HepG2 (cell line): ENCODE measurements around the gene OR1F1. TPM values are rescaled to one million over a fixed set of nuclear protein-coding genes. Genes with fewer than 3 reads are reported as not detected.

Source experiments
- BRCA1 ChIP-seq: sonication (generic); formaldehyde crosslinking; IDR thresholded peaks from 2 replicates; pipeline ENCODE4 v1.4.0; 2020; ENCODE audit warnings: missing genetic modification reagents
- FOXA3 ChIP-seq: IDR thresholded peaks from 2 replicates; pipeline ENCODE4 v1.6.1; 2016; ENCODE audit warnings: missing genetic modification reagents, missing compliant biosample characterization
- GPN1 ChIP-seq: sonication (generic); formaldehyde crosslinking; IDR thresholded peaks from 2 replicates; pipeline ENCODE4 v1.5.1; 2020; ENCODE audit warnings: missing genetic modification reagents, borderline replicate concordance
- GRHL1 ChIP-seq: sonication (generic); formaldehyde crosslinking; conservative IDR thresholded peaks from 2 replicates; pipeline ENCODE4 v1.8.0; 2022; ENCODE audit warnings: missing genetic modification reagents
- HCFC1 ChIP-seq: fragments of 150-350 bp; IDR thresholded peaks from 2 replicates; pipeline ENCODE4 v1.6.1; 2014; ENCODE audit warnings: low read depth, low read length
- HMG20A ChIP-seq: IDR thresholded peaks from 2 replicates; pipeline ENCODE4 v1.6.1; 2016; ENCODE audit warnings: borderline replicate concordance
- HNRNPL ChIP-seq: fragments of 200-400 bp; formaldehyde crosslinking; IDR thresholded peaks from 2 replicates; pipeline ENCODE4 v1.6.1; 2017; ENCODE audit warnings: mild to moderate bottlenecking, low read depth, low read length
- JUN ChIP-seq: sonication (generic); formaldehyde crosslinking; IDR thresholded peaks from 2 replicates; pipeline ENCODE4 v1.4.0; 2020; ENCODE audit warnings: mild to moderate bottlenecking, missing genetic modification reagents
- NFE2L2 ChIP-seq: fragments of 150-350 bp; IDR thresholded peaks from 2 replicates; pipeline ENCODE4 v1.6.1; 2014; ENCODE audit warnings: low read length
- PHB2 ChIP-seq: fragments of 450-650 bp; IDR thresholded peaks from 2 replicates; pipeline ENCODE4 v1.6.1; 2018; ENCODE audit not compliant: partially characterized antibody
- RFX1 ChIP-seq: fragments of 450-650 bp; IDR thresholded peaks from 2 replicates; pipeline ENCODE4 v1.6.1; 2017
- SALL1 ChIP-seq: sonication (generic); formaldehyde crosslinking; IDR thresholded peaks from 2 replicates; pipeline ENCODE4 v1.8.0; 2022; ENCODE audit warnings: mild to moderate bottlenecking, missing genetic modification reagents
- SALL2 ChIP-seq: sonication (generic); formaldehyde crosslinking; IDR thresholded peaks from 2 replicates; pipeline ENCODE4 v1.8.1; 2023; ENCODE audit warnings: mild to moderate bottlenecking, missing genetic modification reagents, inconsistent platforms
- ZHX1 ChIP-seq: sonication (generic); formaldehyde crosslinking; IDR thresholded peaks from 2 replicates; pipeline ENCODE4 v1.8.1; 2022; ENCODE audit warnings: low read depth, mild to moderate bottlenecking, missing genetic modification reagents
- ZNF234 ChIP-seq: sonication (generic); formaldehyde crosslinking; conservative IDR thresholded peaks from 2 replicates; pipeline ENCODE4 v1.5.1; 2020; ENCODE audit warnings: mild to moderate bottlenecking, missing genetic modification reagents
- ZNF24 ChIP-seq: fragments of 450-650 bp; IDR thresholded peaks from 2 replicates; pipeline ENCODE4 v1.6.1; 2017; ENCODE audit warnings: antibody characterized with exemption, mild to moderate bottlenecking
- ZNF251 ChIP-seq: sonication (generic); formaldehyde crosslinking; IDR thresholded peaks from 2 replicates; pipeline ENCODE4 v1.9.0; 2021; ENCODE audit warnings: mild to moderate bottlenecking, missing genetic modification reagents
- ZNF382 ChIP-seq: sonication (generic); formaldehyde crosslinking; IDR thresholded peaks from 2 replicates; pipeline ENCODE4 v1.5.0; 2020; ENCODE audit warnings: missing genetic modification reagents, mild to moderate bottlenecking, borderline replicate concordance
- ZNF557 ChIP-seq: sonication (generic); formaldehyde crosslinking; IDR thresholded peaks from 2 replicates; pipeline ENCODE4 v1.4.0; 2020; ENCODE audit warnings: missing genetic modification reagents
- ZNF616 ChIP-seq: sonication (generic); formaldehyde crosslinking; IDR thresholded peaks from 2 replicates; pipeline ENCODE4 v1.5.0; 2020; ENCODE audit warnings: low read depth, mild to moderate bottlenecking, missing genetic modification reagents
- ZNF687 ChIP-seq: sonication (generic); formaldehyde crosslinking; IDR thresholded peaks from 2 replicates; pipeline ENCODE4 v1.5.1; 2020; ENCODE audit warnings: mild to moderate bottlenecking, missing genetic modification reagents, moderate library complexity
- polyA plus RNA-seq, 8 experiments: library from polyadenylated mRNA; depleted of rRNA in 3 of 8; stranded (reverse) in 7 of 8; unstranded in 1 of 8; fragments of >200 nt; fragmentation: Illumina TruSeq in 4 of 8; extraction: Trizol in 4 of 8; gene quantifications; 2 replicates each; pipeline versions ENCODE4 v1.2.1 to v1.2.3, GENCODE V29; 2011 to 2016; ENCODE audit warnings: low read depth in 4 of 8, missing spikeins in 1 of 8, mixed read lengths in 1 of 8; ENCODE audit not compliant: insufficient read depth in 1 of 8
- total RNA-seq, 5 experiments: library from RNA; depleted of rRNA; stranded (reverse); fragments of >200 nt; fragmentation: Illumina TruSeq; extraction: Trizol; gene quantifications; 2 replicates each; pipeline ENCODE4 v1.2.3, GENCODE V29; 2016; ENCODE audit warnings: low read depth in 1 of 5
- TF ChIP-seq, protein P1 (sequence below): sonication (generic); formaldehyde crosslinking; IDR thresholded peaks from 2 replicates; pipeline ENCODE4 v1.8.1; 2023; ENCODE audit warnings: mild to moderate bottlenecking, missing genetic modification reagents

The OR1F1 gene
- total and polyA plus RNA-seq, 2 of the 13 experiments (the other 11 are each of a cell fraction or from before 2014, with no cell fraction given), result 0.90 TPM; not detected in 1

DNA sequence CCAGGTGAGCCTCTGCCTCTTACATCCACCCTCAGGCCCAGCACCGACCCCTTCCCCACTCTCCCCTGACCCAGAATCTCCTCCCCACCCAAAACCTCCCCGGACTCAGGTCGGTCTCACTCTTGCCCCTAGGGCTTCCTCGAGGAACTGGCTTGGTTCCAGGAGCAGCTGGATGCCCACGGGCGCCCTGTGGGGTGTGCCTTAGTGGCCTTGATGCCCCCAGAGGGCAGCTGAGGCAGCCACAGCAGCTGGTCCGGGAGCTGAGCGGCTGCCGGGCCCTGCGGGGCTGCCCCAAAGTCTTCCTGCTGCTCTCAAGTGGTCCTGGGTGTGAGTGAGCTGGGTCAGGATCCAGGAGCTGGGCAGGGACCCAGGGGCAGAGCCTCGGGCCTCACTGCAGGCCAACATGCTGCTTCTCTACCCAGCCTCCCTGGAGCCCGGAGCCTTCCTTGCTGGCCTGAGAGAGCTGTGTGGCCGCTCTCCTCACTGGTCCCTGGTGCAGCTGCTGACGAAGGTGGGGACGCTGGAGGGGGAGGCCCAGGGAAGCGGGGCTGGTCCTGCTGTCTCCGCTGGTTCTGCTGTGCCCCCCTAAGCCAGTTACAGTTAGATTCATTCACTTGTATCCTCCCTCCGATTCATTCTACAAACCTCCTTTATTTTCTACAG is 43.6 kb upstream of the OR1F1 start (continued):
- TF ChIP-seq FOXA3 (CRISPR knock-in tag), result no peak
- 0 out of 2 replicates have a peak, but pooled peaks have one; percentile 13 for TF ChIP-seq SALL2 (CRISPR knock-in tag)
- TF ChIP-seq ZHX1 (CRISPR knock-in tag), result no peak
- TF ChIP-seq GRHL1 (CRISPR knock-in tag), result no peak
- TF ChIP-seq ZNF557 (CRISPR knock-in tag), result no peak
- TF ChIP-seq PHB2, result no peak
- TF ChIP-seq JUN (CRISPR knock-in tag), result no peak
- TF ChIP-seq NFE2L2, result no peak
- no peak for TF ChIP-seq RFX1
- TF ChIP-seq HMG20A (CRISPR knock-in tag), result no peak
- TF ChIP-seq BRCA1, result no peak
- TF ChIP-seq SALL1 (CRISPR knock-in tag), result no peak
- no peak for TF ChIP-seq ZNF234 (CRISPR knock-in tag)
- TF ChIP-seq ZNF382 (CRISPR knock-in tag), result no peak
- no peak for TF ChIP-seq GPN1 (CRISPR knock-in tag)
- TF ChIP-seq HCFC1, result no peak
- TF ChIP-seq ZNF24, result no peak
- TF ChIP-seq, protein P1, sequence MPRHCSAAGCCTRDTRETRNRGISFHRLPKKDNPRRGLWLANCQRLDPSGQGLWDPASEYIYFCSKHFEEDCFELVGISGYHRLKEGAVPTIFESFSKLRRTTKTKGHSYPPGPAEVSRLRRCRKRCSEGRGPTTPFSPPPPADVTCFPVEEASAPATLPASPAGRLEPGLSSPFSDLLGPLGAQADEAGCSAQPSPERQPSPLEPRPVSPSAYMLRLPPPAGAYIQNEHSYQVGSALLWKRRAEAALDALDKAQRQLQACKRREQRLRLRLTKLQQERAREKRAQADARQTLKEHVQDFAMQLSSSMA, result 0 out of 2 replicates have a peak, but pooled peaks have one; percentile 38
- no peak for TF ChIP-seq ZNF616 (CRISPR knock-in tag)
- TF ChIP-seq HNRNPL, result 0 out of 2 replicates have a peak, but pooled peaks have one; percentile 55
- TF ChIP-seq ZNF687 (CRISPR knock-in tag), result peak; percentile 50; the same call in 1 of the 2 replicates
- no peak for TF ChIP-seq ZNF251
